SK-N-SH treated with all-trans-retinoic acid at 6 μM for 48 hours (cell line): ENCODE data around the gene GRIK3.

Experiments
- ATAC-seq: fragments of 200-7000 bp; cut with Tn5 transposase; 3 replicates; pipeline ENCODE4 v1.9.1; 2020; ENCODE audit warnings: mild to moderate bottlenecking, moderate library complexity
- ARNTL ChIP-seq: fragments of 450-650 bp; formaldehyde crosslinking; IDR thresholded peaks from 2 replicates; pipeline ENCODE4 v1.5.0; 2020; ENCODE audit warnings: low read depth, mild to moderate bottlenecking, moderate library complexity, borderline replicate concordance
- BACH2 ChIP-seq: fragments of 250-450 bp; sonication (Bioruptor Pico); IDR thresholded peaks from 2 replicates; pipeline ENCODE4 v1.9.0; 2021; ENCODE audit warnings: mild to moderate bottlenecking, borderline replicate concordance
- CSDC2 ChIP-seq: fragments of 250-450 bp; sonication (Bioruptor Pico); IDR thresholded peaks from 2 replicates; pipeline ENCODE4 v1.5.0; 2020; ENCODE audit warnings: mild to moderate bottlenecking, moderate library complexity
- ESRRG ChIP-seq: fragments of 250-450 bp; sonication (Bioruptor Pico); IDR thresholded peaks from 2 replicates; pipeline ENCODE4 v1.6.1; 2021; ENCODE audit warnings: mild to moderate bottlenecking
- GLIS3 ChIP-seq: fragments of 250-450 bp; sonication (Bioruptor Pico); IDR thresholded peaks from 2 replicates; pipeline ENCODE4 v1.5.0; 2020; ENCODE audit warnings: mild to moderate bottlenecking, moderate library complexity
- ISL1 ChIP-seq: fragments of 250-450 bp; sonication (Bioruptor Pico); IDR thresholded peaks from 2 replicates; pipeline ENCODE4 v2.1.2; 2022; ENCODE audit warnings: mild to moderate bottlenecking, moderate library complexity
- OSR1 ChIP-seq: fragments of 250-450 bp; sonication (Bioruptor Pico); IDR thresholded peaks from 2 replicates; pipeline ENCODE4 v1.8.0; 2022; ENCODE audit warnings: moderate library complexity, mild to moderate bottlenecking, inconsistent platforms
- POU6F1 ChIP-seq: fragments of 250-450 bp; sonication (Bioruptor Pico); IDR thresholded peaks from 2 replicates; pipeline ENCODE4 v1.8.0; 2021; ENCODE audit warnings: low read depth, mild to moderate bottlenecking, moderate library complexity, borderline replicate concordance
- PPARA ChIP-seq: fragments of 250-450 bp; sonication (Bioruptor Pico); IDR thresholded peaks from 2 replicates; pipeline ENCODE4 v1.5.0; 2020; ENCODE audit warnings: mild to moderate bottlenecking, borderline replicate concordance
- RARB ChIP-seq: fragments of 250-450 bp; sonication (Bioruptor Pico); IDR thresholded peaks from 2 replicates; pipeline ENCODE4 v1.8.0; 2021; ENCODE audit warnings: mild to moderate bottlenecking, moderate library complexity
- SNAI2 ChIP-seq: fragments of 250-450 bp; sonication (Bioruptor Pico); IDR thresholded peaks from 2 replicates; pipeline ENCODE4 v1.5.0; 2020; ENCODE audit warnings: mild to moderate bottlenecking, moderate library complexity
- TCF4 ChIP-seq: fragments of 250-450 bp; sonication (Bioruptor Pico); IDR thresholded peaks from 2 replicates; pipeline ENCODE4 v1.8.0; 2021; ENCODE audit warnings: mild to moderate bottlenecking, moderate library complexity, borderline replicate concordance
- TSHZ2 ChIP-seq: fragments of 250-450 bp; sonication (Bioruptor Pico); IDR thresholded peaks from 2 replicates; pipeline ENCODE4 v1.5.0; 2020; ENCODE audit warnings: mild to moderate bottlenecking, moderate library complexity
- ZFP3 ChIP-seq: fragments of 250-450 bp; sonication (Bioruptor Pico); IDR thresholded peaks from 2 replicates; pipeline ENCODE4 v1.5.0; 2020; ENCODE audit warnings: mild to moderate bottlenecking, moderate library complexity
- ZFP30 ChIP-seq: fragments of 450-650 bp; formaldehyde crosslinking; IDR thresholded peaks from 2 replicates; pipeline ENCODE4 v1.5.0; 2022; ENCODE audit warnings: mild to moderate bottlenecking, moderate library complexity
- ZNF565 ChIP-seq: fragments of 450-650 bp; formaldehyde crosslinking; conservative IDR thresholded peaks from 2 replicates; pipeline ENCODE4 v1.5.0; 2020; ENCODE audit warnings: low read depth, mild to moderate bottlenecking, moderate library complexity
- ZNF8 ChIP-seq: fragments of 450-650 bp; formaldehyde crosslinking; IDR thresholded peaks from 2 replicates; pipeline ENCODE4 v1.5.0; 2020; ENCODE audit warnings: mild to moderate bottlenecking, moderate library complexity
- TF ChIP-seq, protein P1 (sequence below): fragments of 250-450 bp; sonication (Bioruptor Pico); IDR thresholded peaks from 2 replicates; pipeline ENCODE4 v1.5.1; 2021; ENCODE audit warnings: mild to moderate bottlenecking, moderate library complexity
- TF ChIP-seq, protein P2 (sequence below): fragments of 250-450 bp; sonication (Bioruptor Pico); IDR thresholded peaks from 2 replicates; pipeline ENCODE4 v1.8.0; 2020; ENCODE audit warnings: mild to moderate bottlenecking, moderate library complexity, borderline replicate concordance

The GRIK3 gene

DNA sequence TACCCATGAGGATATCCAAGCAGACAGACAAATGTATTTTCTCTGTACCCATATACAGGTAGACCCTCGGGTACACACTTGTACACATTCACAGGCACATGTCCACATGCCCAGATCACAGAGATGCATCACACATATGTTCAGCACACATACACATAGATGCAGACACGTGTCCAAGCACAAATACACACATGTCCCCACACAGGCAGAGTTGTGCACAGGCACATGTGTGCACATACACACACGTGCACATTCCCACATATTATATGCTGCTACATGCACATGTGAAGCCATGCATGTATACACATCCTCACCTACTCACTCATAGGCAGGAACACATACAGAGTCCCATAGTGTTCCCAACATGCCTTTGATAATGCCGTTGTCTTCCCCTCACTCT is 219.5 kb downstream of the GRIK3 start:
- ATAC-seq: no peak
- TF ChIP-seq GLIS3 (CRISPR knock-in tag) (no peak), CSDC2 (no peak), ZNF565 (no peak), TCF4 (no peak), ZNF8 (CRISPR knock-in tag) (no peak), BACH2 (no peak), ARNTL (CRISPR knock-in tag) (no peak), RARB (CRISPR knock-in tag) (no peak), OSR1 (CRISPR knock-in tag) (no peak), ZFP30 (no peak), ZFP3 (no peak), POU6F1 (no peak)
- TF ChIP-seq, protein P1, sequence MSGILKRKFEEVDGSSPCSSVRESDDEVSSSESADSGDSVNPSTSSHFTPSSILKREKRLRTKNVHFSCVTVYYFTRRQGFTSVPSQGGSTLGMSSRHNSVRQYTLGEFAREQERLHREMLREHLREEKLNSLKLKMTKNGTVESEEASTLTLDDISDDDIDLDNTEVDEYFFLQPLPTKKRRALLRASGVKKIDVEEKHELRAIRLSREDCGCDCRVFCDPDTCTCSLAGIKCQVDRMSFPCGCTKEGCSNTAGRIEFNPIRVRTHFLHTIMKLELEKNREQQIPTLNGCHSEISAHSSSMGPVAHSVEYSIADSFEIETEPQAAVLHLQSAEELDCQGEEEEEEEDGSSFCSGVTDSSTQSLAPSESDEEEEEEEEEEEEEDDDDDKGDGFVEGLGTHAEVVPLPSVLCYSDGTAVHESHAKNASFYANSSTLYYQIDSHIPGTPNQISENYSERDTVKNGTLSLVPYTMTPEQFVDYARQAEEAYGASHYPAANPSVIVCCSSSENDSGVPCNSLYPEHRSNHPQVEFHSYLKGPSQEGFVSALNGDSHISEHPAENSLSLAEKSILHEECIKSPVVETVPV (CRISPR knock-in tag): no peak
- TF ChIP-seq, all 23 proteins: peak for 0

DNA sequence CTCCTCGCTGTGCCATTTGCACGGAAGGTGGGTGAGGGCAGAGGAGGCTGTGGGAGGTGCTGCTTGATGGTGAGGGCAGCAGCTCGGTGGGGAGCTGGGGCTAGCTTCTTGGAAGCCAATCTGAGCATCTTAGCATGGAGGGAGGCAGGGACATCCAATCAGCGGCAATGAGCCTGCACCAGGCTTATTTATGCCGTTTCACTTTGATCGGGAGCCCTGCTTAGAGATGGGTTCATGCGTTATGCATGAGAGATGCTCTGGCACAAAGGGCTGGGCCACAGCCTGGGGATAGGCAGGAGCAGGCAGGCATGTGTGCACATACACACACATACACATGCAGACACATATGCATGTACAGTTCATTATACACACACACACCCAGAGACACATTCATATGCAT is 220.2 kb downstream of the GRIK3 start:
- ATAC-seq: no peak

GRCh38 chr1:36807262-36807661 is 227.1 kb downstream of the GRIK3 start:
- TF ChIP-seq TSHZ2 (CRISPR knock-in tag): no peak
- TF ChIP-seq, protein P2, sequence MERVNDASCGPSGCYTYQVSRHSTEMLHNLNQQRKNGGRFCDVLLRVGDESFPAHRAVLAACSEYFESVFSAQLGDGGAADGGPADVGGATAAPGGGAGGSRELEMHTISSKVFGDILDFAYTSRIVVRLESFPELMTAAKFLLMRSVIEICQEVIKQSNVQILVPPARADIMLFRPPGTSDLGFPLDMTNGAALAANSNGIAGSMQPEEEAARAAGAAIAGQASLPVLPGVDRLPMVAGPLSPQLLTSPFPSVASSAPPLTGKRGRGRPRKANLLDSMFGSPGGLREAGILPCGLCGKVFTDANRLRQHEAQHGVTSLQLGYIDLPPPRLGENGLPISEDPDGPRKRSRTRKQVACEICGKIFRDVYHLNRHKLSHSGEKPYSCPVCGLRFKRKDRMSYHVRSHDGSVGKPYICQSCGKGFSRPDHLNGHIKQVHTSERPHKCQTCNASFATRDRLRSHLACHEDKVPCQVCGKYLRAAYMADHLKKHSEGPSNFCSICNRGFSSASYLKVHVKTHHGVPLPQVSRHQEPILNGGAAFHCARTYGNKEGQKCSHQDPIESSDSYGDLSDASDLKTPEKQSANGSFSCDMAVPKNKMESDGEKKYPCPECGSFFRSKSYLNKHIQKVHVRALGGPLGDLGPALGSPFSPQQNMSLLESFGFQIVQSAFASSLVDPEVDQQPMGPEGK: no peak
- TF ChIP-seq SNAI2 (CRISPR knock-in tag): no peak
- no peak for TF ChIP-seq PPARA
- no peak for TF ChIP-seq ESRRG (CRISPR knock-in tag)
- TF ChIP-seq, all 23 proteins: peak for 0
- no peak for ATAC-seq

More for the DNA sequence above, 220.2 kb downstream of the GRIK3 start:
- TF ChIP-seq ISL1 (CRISPR knock-in tag): no peak
- TF ChIP-seq PPARA: no peak
- TF ChIP-seq ARNTL (CRISPR knock-in tag): no peak
- TF ChIP-seq, protein P2: no peak
- no peak for TF ChIP-seq BACH2
- no peak for TF ChIP-seq TCF4
- no peak for TF ChIP-seq ZFP30
- TF ChIP-seq GLIS3 (CRISPR knock-in tag): no peak
- TF ChIP-seq TSHZ2 (CRISPR knock-in tag): no peak
- TF ChIP-seq RARB (CRISPR knock-in tag): no peak
